Measurements from ENCODE around the gene FUT8. TPM values are rescaled to one million over a fixed set of nuclear protein-coding genes. Genes with fewer than 3 reads are reported as not detected.

Gene FUT8
- total RNA-seq, 4 donors from 2014 or later: 6.5 to 11.3 (median 9.3) TPM

DNA sequence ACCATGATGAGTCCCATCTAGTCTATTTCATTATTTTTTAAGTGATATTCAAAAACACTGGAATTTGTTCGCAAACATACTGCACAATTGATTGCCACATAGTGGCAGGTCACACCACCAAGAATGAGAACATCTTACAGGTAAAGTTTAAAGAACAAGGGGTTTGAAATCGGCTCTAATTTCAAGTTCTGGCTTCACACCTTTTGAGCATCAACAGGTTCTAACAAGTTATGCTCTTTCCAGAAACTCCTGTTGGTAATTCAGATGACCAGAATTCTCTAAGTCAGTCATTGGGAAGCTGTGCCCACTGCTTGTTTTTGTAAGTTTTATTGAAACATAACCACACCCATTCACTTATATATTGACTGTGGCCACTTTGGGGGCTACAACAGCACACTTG lies 336.3 kb downstream of the FUT8 start:
- TF ChIP-seq POLR2A (IDR thresholded peaks at IDR 0.05): no peak
- TF ChIP-seq, protein P1, sequence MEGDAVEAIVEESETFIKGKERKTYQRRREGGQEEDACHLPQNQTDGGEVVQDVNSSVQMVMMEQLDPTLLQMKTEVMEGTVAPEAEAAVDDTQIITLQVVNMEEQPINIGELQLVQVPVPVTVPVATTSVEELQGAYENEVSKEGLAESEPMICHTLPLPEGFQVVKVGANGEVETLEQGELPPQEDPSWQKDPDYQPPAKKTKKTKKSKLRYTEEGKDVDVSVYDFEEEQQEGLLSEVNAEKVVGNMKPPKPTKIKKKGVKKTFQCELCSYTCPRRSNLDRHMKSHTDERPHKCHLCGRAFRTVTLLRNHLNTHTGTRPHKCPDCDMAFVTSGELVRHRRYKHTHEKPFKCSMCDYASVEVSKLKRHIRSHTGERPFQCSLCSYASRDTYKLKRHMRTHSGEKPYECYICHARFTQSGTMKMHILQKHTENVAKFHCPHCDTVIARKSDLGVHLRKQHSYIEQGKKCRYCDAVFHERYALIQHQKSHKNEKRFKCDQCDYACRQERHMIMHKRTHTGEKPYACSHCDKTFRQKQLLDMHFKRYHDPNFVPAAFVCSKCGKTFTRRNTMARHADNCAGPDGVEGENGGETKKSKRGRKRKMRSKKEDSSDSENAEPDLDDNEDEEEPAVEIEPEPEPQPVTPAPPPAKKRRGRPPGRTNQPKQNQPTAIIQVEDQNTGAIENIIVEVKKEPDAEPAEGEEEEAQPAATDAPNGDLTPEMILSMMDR (IDR thresholded peaks at IDR 0.05 in 4 of 5, conservative IDR thresholded peaks at IDR 0.05 in 1 of 5): no peak
- H3K27ac ChIP-seq: no peak overlapping the region
- ATAC-seq: no peak
- no peaks in the 10 kb centered on the region for H3K36me3 ChIP-seq
- DNase-seq: no peak
- intact Hi-C loops (cut with DNase I; ENCODE audit: low total_unique reads): no loop called here
- in situ Hi-C loops (cut with MboI; ENCODE audit: low sequenced_read_pairs in 4 of 4): no loop called here
- no peaks in the 10 kb centered on the region for H3K27me3 ChIP-seq
- H3K4me1 ChIP-seq: no peaks in the 10 kb centered on the region
- H3K9me3 ChIP-seq: no peaks in the 10 kb centered on the region
- H3K4me3 ChIP-seq: no peak overlapping the region

DNA sequence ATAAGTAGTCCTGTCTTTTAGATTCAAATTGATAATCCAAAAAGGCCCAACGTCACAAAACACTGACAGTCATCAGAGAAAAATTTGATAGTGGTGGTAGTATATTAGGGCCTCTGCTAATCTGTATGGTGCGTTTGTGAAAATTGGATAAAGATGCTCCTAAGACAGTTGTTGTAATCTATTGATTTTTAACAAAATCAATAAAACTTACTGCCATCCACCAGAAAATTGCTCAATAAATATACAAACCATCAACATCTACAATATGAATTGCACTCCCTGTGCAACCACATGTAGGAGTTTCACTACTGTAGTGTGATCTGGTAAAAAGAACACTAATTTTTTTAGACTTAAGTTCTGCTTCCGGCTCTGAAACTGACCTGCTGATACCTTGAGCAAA lies 336.8 kb downstream of the FUT8 start:
- TF ChIP-seq POLR2A (IDR thresholded peaks at IDR 0.05): no peak
- TF ChIP-seq, protein P1 (IDR thresholded peaks at IDR 0.05 in 4 of 5, conservative IDR thresholded peaks at IDR 0.05 in 1 of 5): no peak
- Histone ChIP-seq H3K9me3 (no peaks in the 10 kb centered on the region), H3K27ac (no peak overlapping the region), H3K27me3 (no peaks in the 10 kb centered on the region), H3K36me3 (no peaks in the 10 kb centered on the region), H3K4me1 (no peaks in the 10 kb centered on the region), H3K4me3 (no peak overlapping the region)
- ATAC-seq (no peak), DNase-seq (no peak)
- intact Hi-C loops (cut with DNase I; ENCODE audit: low total_unique reads) (no loop called here), in situ Hi-C loops (cut with MboI; ENCODE audit: low sequenced_read_pairs in 4 of 4) (no loop called here)

DNA sequence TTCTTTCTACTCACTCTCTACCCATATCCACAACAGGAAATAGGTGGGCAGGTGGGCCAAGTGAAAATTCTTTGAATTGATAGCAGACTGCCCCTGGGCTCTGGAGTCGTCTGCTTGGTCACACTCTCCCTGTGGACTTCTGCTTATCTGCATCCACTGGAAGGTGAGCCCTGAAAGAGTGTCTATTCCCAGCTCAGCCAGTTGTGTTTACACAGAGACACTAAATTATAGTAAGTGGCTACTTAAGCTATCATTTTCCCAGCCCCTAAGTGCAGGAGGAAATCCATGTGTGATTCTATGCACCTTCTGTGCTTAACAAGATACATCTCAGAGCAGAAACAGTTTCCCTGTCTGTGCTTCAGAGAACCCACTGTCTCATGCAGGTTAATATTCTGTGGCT lies 338.4 kb downstream of the FUT8 start:
- in situ Hi-C loops (cut with MboI; ENCODE audit: low sequenced_read_pairs in 4 of 4) (no loop called here), intact Hi-C loops (cut with DNase I; ENCODE audit: low total_unique reads) (no loop called here)
- ATAC-seq: no peak
- no peaks in the 10 kb centered on the region for H3K36me3 ChIP-seq
- H3K4me3 ChIP-seq: no peak overlapping the region
- no peaks in the 10 kb centered on the region for H3K27me3 ChIP-seq
- no peaks in the 10 kb centered on the region for H3K9me3 ChIP-seq
- DNase-seq: no peak
- H3K27ac ChIP-seq: no peak overlapping the region
- TF ChIP-seq POLR2A (IDR thresholded peaks at IDR 0.05): no peak
- TF ChIP-seq, protein P1 (IDR thresholded peaks at IDR 0.05 in 4 of 5, conservative IDR thresholded peaks at IDR 0.05 in 1 of 5): no peak
- no peaks in the 10 kb centered on the region for H3K4me1 ChIP-seq

DNA sequence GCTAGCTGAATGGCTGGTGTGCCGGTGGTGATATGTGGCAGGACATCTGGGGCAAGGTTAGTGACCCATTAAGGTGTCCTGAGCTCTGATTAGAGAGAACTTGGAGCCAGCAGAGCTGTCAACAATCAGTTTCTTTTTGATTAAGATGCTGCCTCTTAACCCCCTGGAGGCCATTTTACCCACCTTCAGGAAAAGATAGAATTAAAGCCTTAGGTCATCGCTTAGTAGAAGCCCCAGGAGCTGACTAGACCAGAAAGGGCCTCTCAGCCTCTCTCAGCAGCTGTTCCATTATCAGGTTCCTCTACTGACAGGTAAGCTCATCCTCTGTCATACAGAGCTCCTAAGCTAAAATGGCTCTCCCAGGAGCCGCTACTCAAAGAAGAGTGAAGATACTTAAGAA lies 339.0 kb downstream of the FUT8 start:
- ATAC-seq: no peak
- TF ChIP-seq, protein P1 (IDR thresholded peaks at IDR 0.05 in 4 of 5, conservative IDR thresholded peaks at IDR 0.05 in 1 of 5): no peak
- no peak for TF ChIP-seq POLR2A (IDR thresholded peaks at IDR 0.05)
- intact Hi-C loops (cut with DNase I; ENCODE audit: low total_unique reads) (no loop called here), in situ Hi-C loops (cut with MboI; ENCODE audit: low sequenced_read_pairs in 4 of 4) (no loop called here)
- Histone ChIP-seq H3K9me3 (no peaks in the 10 kb centered on the region), H3K27ac (no peak overlapping the region), H3K4me3 (no peak overlapping the region), H3K27me3 (no peaks in the 10 kb centered on the region), H3K36me3 (no peaks in the 10 kb centered on the region), H3K4me1 (no peaks in the 10 kb centered on the region)
- DNase-seq: no peak

DNA sequence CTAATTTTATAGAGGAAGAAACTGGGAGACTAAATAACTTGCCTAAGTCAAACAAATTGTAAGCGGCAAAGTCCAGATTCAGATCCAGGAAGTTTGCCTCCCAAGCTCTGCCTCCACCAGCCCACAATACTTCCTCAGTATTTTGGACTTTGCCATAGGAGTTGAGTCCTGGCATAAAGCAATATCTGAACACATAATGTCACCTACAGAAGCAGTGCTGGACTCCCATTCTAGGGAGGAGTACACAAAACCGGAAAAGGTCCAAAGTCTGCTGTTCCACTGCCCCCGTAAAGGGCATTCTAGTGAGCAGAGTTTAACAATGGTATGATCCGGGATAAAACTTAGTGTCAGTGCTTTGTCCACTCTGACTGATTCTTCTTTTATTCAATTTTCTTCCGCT lies 340.5 kb downstream of the FUT8 start:
- DNase-seq (no peak), ATAC-seq (no peak)
- in situ Hi-C loops (cut with MboI; ENCODE audit: low sequenced_read_pairs in 4 of 4) (no loop called here), intact Hi-C loops (cut with DNase I; ENCODE audit: low total_unique reads) (no loop called here)
- no peak for TF ChIP-seq POLR2A (IDR thresholded peaks at IDR 0.05)
- TF ChIP-seq, protein P1 (IDR thresholded peaks at IDR 0.05 in 4 of 5, conservative IDR thresholded peaks at IDR 0.05 in 1 of 5): no peak
- H3K4me3 ChIP-seq: no peak overlapping the region
- H3K9me3 ChIP-seq: no peaks in the 10 kb centered on the region
- H3K4me1 ChIP-seq: no peaks in the 10 kb centered on the region
- H3K27me3 ChIP-seq: no peaks in the 10 kb centered on the region
- no peak overlapping the region for H3K27ac ChIP-seq
- no peaks in the 10 kb centered on the region for H3K36me3 ChIP-seq

Measured in gastrocnemius medialis (tissue), 4 donors.